ENCODE measurements around the gene SPDYE18. TPM values are rescaled to one million over a fixed set of nuclear protein-coding genes. Genes with fewer than 3 reads are reported as not detected.
"Not testable (repeated sequence)": the region's sequence is repeated elsewhere in the genome, so short reads cannot be mapped to it uniquely, and the experiment has no call there.

The SPDYE18 gene, protein sequence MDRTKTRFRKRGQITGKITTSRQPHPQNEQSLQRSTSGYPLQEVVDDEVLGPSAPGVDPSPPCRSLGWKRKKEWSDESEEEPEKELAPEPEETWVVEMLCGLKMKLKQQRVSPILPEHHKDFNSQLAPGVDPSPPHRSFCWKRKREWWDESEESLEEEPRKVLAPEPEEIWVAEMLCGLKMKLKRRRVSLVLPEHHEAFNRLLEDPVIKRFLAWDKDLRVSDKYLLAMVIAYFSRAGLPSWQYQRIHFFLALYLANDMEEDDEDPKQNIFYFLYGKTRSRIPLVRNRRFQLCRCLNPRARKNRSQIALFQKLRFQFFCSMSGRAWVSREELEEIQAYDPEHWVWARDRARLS
- total RNA-seq = 1 to 10 TPM in 2 of 6 donors, under 1 TPM in 2, not detected in 2; 0.51 to 7.3 (median 1.5) TPM

DNA sequence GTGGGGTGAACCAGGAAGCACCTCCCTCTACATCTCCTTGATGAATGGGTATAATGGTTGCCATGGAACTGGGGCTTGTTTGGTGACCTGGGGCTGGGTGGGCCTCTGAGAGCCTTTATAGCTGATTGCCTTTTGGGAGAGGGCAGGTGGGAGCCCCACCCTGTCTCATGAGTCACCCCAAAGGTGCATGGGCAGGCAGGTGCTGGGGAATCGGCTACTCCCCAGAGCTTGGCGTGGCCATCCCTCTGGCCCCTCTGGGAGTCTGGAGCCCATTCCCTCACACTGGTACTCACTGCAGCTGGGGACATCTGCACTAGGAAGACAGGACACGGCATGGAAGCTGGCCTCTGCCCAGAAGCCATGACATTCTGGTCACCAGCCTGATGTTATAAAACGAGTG is at the start of gene SPDYE18:
TSS of gene SPDYE18 (minus strand) at position 2 of the 400 bp plus-strand sequence. CDS start 2,046 bp downstream, outside the sequence.
- not testable (repeated sequence) for H3K4me1 ChIP-seq, H3K27me3 ChIP-seq, DNase-seq, H3K27ac ChIP-seq, H3K36me3 ChIP-seq, H3K4me3 ChIP-seq, H3K9me3 ChIP-seq
- WGBS, 2 donors = 79 to 100% methylated on average over 1 to 2 of the region's 4 CpGs
- peak; percentile 26 to 55 for ATAC-seq (ENCODE audit: low FRiP score in 2 of 2)

DNA sequence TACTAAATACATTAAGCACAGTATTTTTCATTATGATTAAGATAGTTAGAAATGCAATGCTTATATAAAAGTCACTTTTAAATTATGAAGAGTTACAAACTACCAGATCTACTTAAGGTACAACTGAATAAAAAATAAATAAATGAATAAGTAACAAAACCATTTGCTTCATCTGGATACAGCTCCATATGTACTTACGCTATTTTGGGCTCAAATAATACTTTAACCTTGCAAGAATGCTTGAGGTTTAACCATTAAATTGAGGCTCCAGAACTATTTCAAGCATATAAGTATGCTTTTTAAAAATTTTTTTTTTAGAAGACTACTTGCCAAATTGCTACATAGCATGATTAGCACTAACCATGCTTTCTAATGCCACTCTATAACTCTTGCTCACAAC is 46.0 kb upstream of the SPDYE18 start:
- 78 to 83% methylated on average over 1 of the region's 1 CpG for WGBS, 2 donors
- H3K4me3 ChIP-seq; H3K4me1 ChIP-seq; H3K27ac ChIP-seq; H3K27me3 ChIP-seq; ATAC-seq (ENCODE audit: low FRiP score in 2 of 2); H3K9me3 ChIP-seq; H3K36me3 ChIP-seq; DNase-seq: not testable (repeated sequence)

DNA sequence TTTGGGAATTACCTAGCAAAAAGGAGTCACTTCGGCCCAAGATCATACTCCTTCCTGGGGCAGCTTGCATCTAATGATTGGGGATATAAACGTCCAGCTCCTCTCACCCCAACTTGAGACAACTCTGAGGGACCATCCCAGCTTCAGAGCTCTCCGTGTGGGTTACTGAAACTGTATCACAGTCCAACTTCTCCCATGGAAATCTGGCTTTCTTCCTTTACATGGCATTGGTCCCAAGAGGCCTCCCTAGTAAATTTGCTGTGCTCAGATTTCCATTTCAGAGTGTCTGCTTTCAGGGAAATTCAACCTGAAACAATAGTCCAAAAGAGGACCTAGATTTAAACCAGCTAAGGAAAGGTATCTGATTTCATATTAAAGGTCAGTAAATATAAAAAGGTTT is 45.3 kb upstream of the SPDYE18 start:
- not testable (repeated sequence) for H3K4me3 ChIP-seq; H3K36me3 ChIP-seq; DNase-seq; ATAC-seq (ENCODE audit: low FRiP score in 2 of 2); H3K4me1 ChIP-seq; H3K9me3 ChIP-seq; H3K27me3 ChIP-seq; H3K27ac ChIP-seq
- WGBS, 2 donors = 48 to 56% methylated on average over 2 to 3 of the region's 3 CpGs

DNA sequence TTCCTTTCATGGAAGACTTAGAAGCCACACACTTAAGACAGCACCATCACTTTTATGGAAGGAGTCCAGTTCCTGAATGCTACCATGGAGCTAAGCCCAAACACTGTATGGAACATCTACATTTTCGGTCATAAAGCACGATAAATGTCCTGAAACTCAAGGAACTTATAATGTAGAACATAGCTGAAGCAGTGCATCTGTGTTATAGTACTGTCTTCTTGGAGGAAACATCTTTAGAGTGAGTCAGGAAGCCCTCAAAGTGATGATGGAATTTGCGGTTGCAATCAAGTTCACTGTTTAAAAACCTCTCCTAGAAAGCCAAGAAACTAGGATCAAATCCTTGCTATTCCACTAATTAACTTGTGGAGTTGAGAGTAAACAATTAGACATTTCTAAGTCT is 43.5 kb upstream of the SPDYE18 start:
- not testable (repeated sequence) for H3K9me3 ChIP-seq; H3K4me3 ChIP-seq; H3K27me3 ChIP-seq; H3K27ac ChIP-seq; DNase-seq; H3K4me1 ChIP-seq; ATAC-seq (ENCODE audit: low FRiP score in 2 of 2); H3K36me3 ChIP-seq
- 95 to 97% methylated on average over 3 of the region's 3 CpGs for WGBS, 2 donors

DNA sequence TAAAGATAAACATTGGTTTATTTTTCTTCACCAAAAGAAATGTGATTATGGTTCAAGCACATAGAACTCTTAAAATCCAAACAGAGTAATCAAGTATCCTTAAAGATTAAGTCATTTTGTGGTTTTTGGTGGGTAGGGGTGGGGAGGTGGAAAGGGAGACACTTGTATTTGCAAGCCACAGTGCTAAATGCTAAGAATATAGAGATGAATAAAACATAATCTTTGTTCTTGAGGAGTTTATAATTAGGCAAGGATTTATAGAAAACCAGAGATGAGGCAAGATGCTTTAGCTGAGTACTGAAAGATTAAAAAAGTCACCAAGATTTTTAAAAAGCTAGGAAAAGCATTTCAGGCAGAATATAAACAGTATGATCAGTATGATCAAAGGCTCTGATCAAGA is 40.3 kb upstream of the SPDYE18 start:
- not testable (repeated sequence) for H3K4me1 ChIP-seq; H3K27me3 ChIP-seq; H3K36me3 ChIP-seq; H3K9me3 ChIP-seq; ATAC-seq (ENCODE audit: low FRiP score in 2 of 2); DNase-seq; H3K4me3 ChIP-seq; H3K27ac ChIP-seq

DNA sequence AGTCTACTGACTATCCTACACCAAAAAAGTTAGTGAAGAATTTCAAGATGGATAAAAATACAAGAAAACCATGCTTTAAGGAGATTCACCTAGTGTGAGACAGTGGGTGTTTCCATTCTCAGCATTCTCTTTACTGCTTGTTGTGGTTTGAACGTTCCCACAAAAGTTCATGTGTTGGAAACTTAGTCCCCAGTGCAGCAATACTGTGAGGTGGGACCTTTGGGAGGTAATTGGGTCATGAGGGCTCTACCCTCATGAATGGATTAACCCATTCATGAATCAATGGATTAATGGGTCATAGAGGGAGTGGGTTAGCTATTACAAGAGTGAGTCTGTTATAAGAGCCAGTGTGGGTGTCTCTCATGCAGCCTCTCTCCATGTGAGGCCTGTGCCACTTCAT is 38.8 kb upstream of the SPDYE18 start:
- not testable (repeated sequence) for H3K27ac ChIP-seq; H3K9me3 ChIP-seq; H3K4me1 ChIP-seq; DNase-seq; H3K27me3 ChIP-seq; H3K4me3 ChIP-seq; ATAC-seq (ENCODE audit: low FRiP score in 2 of 2); H3K36me3 ChIP-seq
- WGBS, 2 donors = 79 to 89% methylated on average over 1 of the region's 1 CpG

DNA sequence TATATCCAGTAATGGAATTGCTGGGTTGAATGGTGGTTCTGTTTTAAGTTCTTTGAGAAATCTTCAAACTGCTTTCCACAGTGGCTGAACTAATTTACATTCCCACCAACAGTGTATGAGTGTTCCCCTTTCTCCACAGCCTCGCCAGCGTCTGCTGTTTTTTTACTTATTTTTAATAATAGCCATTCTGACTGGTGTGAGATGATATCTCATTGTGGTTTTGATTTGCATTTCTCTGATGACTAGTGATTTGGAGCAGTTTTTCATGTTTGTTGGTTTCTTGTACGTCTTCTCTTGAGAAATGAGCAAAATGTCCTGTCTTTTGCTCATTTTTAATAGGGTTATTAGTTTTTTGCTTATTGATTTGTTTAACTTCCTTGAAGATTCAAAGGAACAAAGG is 38.1 kb upstream of the SPDYE18 start:
- not testable (repeated sequence) for H3K4me3 ChIP-seq; DNase-seq; H3K9me3 ChIP-seq; ATAC-seq (ENCODE audit: low FRiP score in 2 of 2); H3K27me3 ChIP-seq; H3K36me3 ChIP-seq; H3K27ac ChIP-seq; H3K4me1 ChIP-seq
- 86 to 95% methylated on average over 3 of the region's 3 CpGs for WGBS, 2 donors

DNA sequence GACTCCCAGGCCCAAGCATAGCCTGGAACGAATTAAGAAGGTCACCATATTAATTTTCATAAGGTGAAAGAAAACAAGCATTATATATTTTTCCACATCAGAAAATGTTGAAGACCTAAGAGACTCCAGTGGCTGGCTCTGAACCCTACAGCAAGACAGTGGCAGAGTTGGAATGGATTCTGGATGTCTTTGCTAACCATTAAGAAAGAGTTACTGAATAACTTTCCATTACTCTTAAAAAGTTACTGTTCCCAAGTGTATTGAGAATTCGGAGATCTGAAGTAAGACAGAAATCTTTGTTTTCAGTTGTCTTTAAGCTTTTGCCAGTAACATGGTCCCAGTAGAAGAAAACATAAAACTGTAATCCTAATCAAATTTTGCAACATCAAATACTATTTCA is 29.9 kb upstream of the SPDYE18 start:
- not testable (repeated sequence) for H3K4me3 ChIP-seq; H3K4me1 ChIP-seq; H3K27ac ChIP-seq; H3K9me3 ChIP-seq; DNase-seq; ATAC-seq (ENCODE audit: low FRiP score in 2 of 2); H3K27me3 ChIP-seq
- 38 to 50% methylated on average over 2 of the region's 2 CpGs for WGBS, 2 donors
- H3K36me3 ChIP-seq = peaks cover 0 to 16% (median 2%) of the 10 kb centered on the region in 4 donors

DNA sequence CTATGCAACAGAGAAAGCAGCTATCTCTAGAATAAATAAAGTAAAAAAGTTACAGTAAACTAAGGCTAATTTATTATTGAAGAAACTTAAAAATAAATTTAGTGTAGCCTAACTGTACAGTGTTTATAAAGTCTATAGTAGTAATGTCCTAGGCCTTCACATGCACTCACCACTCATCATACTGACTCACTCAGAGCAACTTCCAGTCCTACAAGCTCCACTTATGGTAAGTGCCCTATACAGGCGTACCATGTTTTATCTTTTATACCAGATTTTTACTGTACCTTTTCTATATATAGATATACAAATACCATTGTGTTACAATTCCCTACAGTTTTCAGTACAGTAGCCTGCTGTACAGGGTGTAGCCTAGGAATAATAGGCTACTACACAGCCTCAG is 19.8 kb upstream of the SPDYE18 start:
- not testable (repeated sequence) for H3K9me3 ChIP-seq, H3K4me1 ChIP-seq
- 91% methylated on average over 1 of the region's 1 CpG; no CpG with 5 or more reads in 1 of the 2 donors for WGBS, 2 donors

DNA sequence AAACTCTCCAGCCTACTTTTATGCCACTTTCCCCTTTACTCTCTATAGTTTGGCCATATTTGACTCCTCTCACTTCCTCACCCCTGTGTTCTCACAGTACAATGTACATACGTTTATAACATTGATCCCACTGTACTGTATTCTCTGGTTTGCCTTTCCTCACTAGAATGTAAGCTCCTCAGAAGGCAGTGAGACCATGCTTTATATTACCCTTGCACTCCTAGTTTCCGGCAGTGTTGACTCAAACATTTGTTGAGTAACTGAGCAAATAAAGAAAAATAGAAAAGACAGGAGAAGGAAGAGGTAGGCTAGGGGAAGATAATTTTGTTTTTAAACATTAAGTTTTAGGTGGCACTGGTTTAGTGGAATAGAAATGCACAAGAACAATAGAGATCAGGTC is 17.9 kb upstream of the SPDYE18 start:
- H3K27me3 ChIP-seq; H3K4me1 ChIP-seq; H3K9me3 ChIP-seq; H3K36me3 ChIP-seq; H3K4me3 ChIP-seq; DNase-seq; ATAC-seq (ENCODE audit: low FRiP score in 2 of 2); H3K27ac ChIP-seq: not testable (repeated sequence)
- WGBS, 2 donors = 58 to 71% methylated on average over 1 to 2 of the region's 2 CpGs

More for the DNA sequence above, 19.8 kb upstream of the SPDYE18 start:
- not testable (repeated sequence) for H3K27me3 ChIP-seq; ATAC-seq (ENCODE audit: low FRiP score in 2 of 2); DNase-seq; H3K27ac ChIP-seq; H3K36me3 ChIP-seq; H3K4me3 ChIP-seq

DNA sequence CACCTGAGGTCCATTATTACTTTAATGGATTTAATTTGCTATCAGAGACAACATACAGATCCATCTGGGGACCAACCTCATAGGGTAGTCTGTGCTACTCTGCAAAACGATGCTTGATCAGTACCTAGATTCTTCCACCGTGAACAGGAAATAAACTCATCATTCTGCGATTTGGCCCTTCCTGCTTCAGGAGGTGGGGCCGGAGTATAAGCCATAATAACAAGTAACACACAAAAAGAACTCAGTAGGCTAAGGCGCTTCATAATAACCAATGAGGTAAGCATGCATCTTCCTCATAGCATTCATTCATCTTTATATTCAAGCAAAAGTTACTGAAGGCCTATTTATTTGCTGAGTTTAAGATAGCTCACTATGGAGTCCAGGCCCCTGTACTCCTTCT is 17.3 kb upstream of the SPDYE18 start:
- 40 to 67% methylated on average over 3 to 5 of the region's 5 CpGs for WGBS, 2 donors
- H3K36me3 ChIP-seq; H3K4me1 ChIP-seq; DNase-seq; H3K27me3 ChIP-seq; H3K27ac ChIP-seq; H3K4me3 ChIP-seq; H3K9me3 ChIP-seq; ATAC-seq (ENCODE audit: low FRiP score in 2 of 2): not testable (repeated sequence)

DNA sequence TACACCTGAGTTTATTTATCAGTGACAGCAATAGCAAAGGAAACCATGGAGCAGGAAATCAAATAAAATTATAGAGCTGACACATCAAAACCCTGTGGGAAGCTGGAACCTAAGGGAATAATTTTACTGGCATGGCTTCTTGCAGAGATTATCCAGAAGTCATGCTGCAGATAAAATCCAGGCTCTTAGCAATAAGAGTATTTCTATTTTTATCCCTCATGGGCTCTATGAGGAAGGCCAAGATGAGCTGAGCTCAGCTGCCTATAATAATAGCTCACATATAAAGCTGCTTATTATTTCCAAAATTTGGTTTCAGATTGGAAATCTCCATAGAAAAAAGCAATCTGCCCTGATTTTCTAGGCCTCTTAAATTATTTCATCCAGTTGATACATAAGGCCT is 16.8 kb upstream of the SPDYE18 start:
- not testable (repeated sequence) for H3K36me3 ChIP-seq; H3K27ac ChIP-seq; H3K9me3 ChIP-seq; DNase-seq; H3K4me1 ChIP-seq; H3K27me3 ChIP-seq; ATAC-seq (ENCODE audit: low FRiP score in 2 of 2); H3K4me3 ChIP-seq

DNA sequence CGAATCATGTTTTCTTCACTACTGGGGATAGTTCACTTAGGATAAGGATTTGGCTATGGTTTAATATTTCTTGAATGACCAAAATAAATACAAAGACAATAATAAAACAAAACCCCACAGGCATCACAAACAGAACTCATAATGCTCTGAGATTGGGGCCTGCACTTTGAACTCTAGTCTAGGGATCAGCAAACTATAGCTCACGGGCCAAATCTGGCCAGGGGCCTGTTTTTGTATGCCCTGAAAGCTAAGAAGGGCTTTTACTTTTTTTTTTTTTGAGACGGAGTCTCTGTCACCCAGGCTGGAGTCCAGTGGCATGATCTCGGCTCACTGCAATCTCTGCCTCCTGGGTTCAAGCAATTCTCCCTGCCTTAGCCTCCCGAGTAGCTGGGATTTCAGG is 14.7 kb upstream of the SPDYE18 start:
- not testable (repeated sequence) for H3K36me3 ChIP-seq; ATAC-seq (ENCODE audit: low FRiP score in 2 of 2); DNase-seq; H3K4me3 ChIP-seq; H3K4me1 ChIP-seq; H3K27me3 ChIP-seq; H3K9me3 ChIP-seq; H3K27ac ChIP-seq
- 93% methylated on average over 5 of the region's 5 CpGs; no CpG with 5 or more reads in 1 of the 2 donors for WGBS, 2 donors

Measured in upper lobe of left lung (tissue), 6 donors.